SU-DHL-6 (cell line): ENCODE measurements around the gene TPBGL.

ENCODE experiments used
- H2AFZ ChIP-seq: fragments of 200-600 bp; sonication (generic); 2 replicates; pipeline ENCODE4 v1.6.1; 2014; ENCODE audit warnings: low read depth, mild to moderate bottlenecking, moderate library complexity, mixed read lengths, antibody characterized with exemption, low read length; ENCODE audit not compliant: severe bottlenecking
- H3F3A ChIP-seq: fragments of 200-600 bp; shearing (Covaris generic); 2 replicates; pipeline ENCODE4 v1.6.0; 2016; ENCODE audit warnings: antibody characterized with exemption, mild to moderate bottlenecking; ENCODE audit not compliant: insufficient read depth
- H3K27ac ChIP-seq: fragments of 200-600 bp; sonication (generic); 2 replicates; pipeline ENCODE4 v1.5.1; 2016; ENCODE audit warnings: low read depth, mild to moderate bottlenecking, low read length, moderate library complexity, mixed read lengths
- H3K27me3 ChIP-seq: fragments of 200-600 bp; sonication (generic), shearing (Covaris generic); 2 replicates; pipeline ENCODE4 v1.6.0; 2014; ENCODE audit warnings: mild to moderate bottlenecking, low read length
- H3K36me3 ChIP-seq: fragments of 200-600 bp; sonication (generic); 2 replicates; pipeline ENCODE4 v1.6.1; 2014; ENCODE audit warnings: mild to moderate bottlenecking, low read length, mixed read lengths
- H3K4me2 ChIP-seq: fragments of 300-600, 200-600 bp; shearing (Covaris generic), sonication (generic); 2 replicates; pipeline ENCODE4 v1.6.0; 2014; ENCODE audit warnings: low read length, low read depth, mild to moderate bottlenecking; ENCODE audit not compliant: poor library complexity, severe bottlenecking
- H3K4me3 ChIP-seq: fragments of 200-600 bp; sonication (generic); 2 replicates; pipeline ENCODE4 v1.5.1; 2014; ENCODE audit warnings: antibody characterized with exemption, low read length, mild to moderate bottlenecking, mixed read lengths; ENCODE audit not compliant: insufficient read depth, poor library complexity, severe bottlenecking
- H3K79me2 ChIP-seq: fragments of 200-600 bp; sonication (generic); 2 replicates; pipeline ENCODE4 v1.6.1; 2014; ENCODE audit warnings: mild to moderate bottlenecking, low read length, moderate library complexity; ENCODE audit not compliant: insufficient read depth
- H3K9ac ChIP-seq: fragments of 200-600 bp; sonication (generic); 2 replicates; pipeline ENCODE4 v1.7.0; 2014; ENCODE audit warnings: mild to moderate bottlenecking, low read length
- H3K9me2 ChIP-seq: fragments of 200-600 bp; sonication (generic); replicated peaks from 2 replicates; pipeline ENCODE4 v1.6.1; 2014; ENCODE audit warnings: low read length; ENCODE audit not compliant: insufficient read depth
- H3K9me3 ChIP-seq: fragments of 200-600 bp; sonication (generic); 2 replicates; pipeline ENCODE4 v1.6.1; 2014; ENCODE audit warnings: low read length, mixed read lengths; ENCODE audit not compliant: insufficient read depth
- H4K20me1 ChIP-seq: fragments of 200-600 bp; sonication (generic); 2 replicates; pipeline ENCODE4 v1.6.1; 2014; ENCODE audit warnings: low read depth, mild to moderate bottlenecking, antibody characterized with exemption, low read length, moderate library complexity, mixed read lengths
- CTCF ChIP-seq: fragments of 200-600 bp; sonication (generic); IDR thresholded peaks from one replicate; pipeline ENCODE4 v1.5.1; 2017; ENCODE audit warnings: antibody characterized with exemption, mild to moderate bottlenecking, low read length, moderate library complexity; ENCODE audit not compliant: insufficient read depth, poor library complexity, severe bottlenecking
- EZH2phosphoT487 ChIP-seq: fragments of 200-600 bp; sonication (generic), shearing (Covaris generic); conservative IDR thresholded peaks from 2 replicates; pipeline ENCODE4 v1.6.1; 2018; ENCODE audit warnings: mild to moderate bottlenecking, antibody characterized with exemption, low read length, moderate library complexity, mixed read lengths

TPBGL gene

GRCh38 chr11:75244052-75244814 is 3.7 kb downstream of the TPBGL start:
- no peaks in the 10 kb centered on the region for H3F3A ChIP-seq
- H3K9me3 ChIP-seq: no peaks in the 10 kb centered on the region
- no peaks in the 10 kb centered on the region for H3K9me2 ChIP-seq
- H3K27me3 ChIP-seq: no peaks in the 10 kb centered on the region
- no peak overlapping the region for H3K9ac ChIP-seq
- no peak overlapping the region for H3K4me2 ChIP-seq
- H3K27ac ChIP-seq: no peak overlapping the region
- H4K20me1 ChIP-seq: no peaks in the 10 kb centered on the region
- H3K79me2 ChIP-seq: no peaks in the 10 kb centered on the region
- no peaks in the 10 kb centered on the region for H3K36me3 ChIP-seq
- TF ChIP-seq EZH2phosphoT487: no peak
- H2AFZ ChIP-seq: no peak overlapping the region
- no peak overlapping the region for H3K4me3 ChIP-seq

GRCh38 chr11:75245356-75246005 is 4.9 kb downstream of the TPBGL start:
- no peaks in the 10 kb centered on the region for H4K20me1 ChIP-seq
- no peaks in the 10 kb centered on the region for H3K79me2 ChIP-seq
- no peaks in the 10 kb centered on the region for H3K9me3 ChIP-seq
- no peaks in the 10 kb centered on the region for H3F3A ChIP-seq
- H3K9me2 ChIP-seq: no peaks in the 10 kb centered on the region
- no peaks in the 10 kb centered on the region for H3K27me3 ChIP-seq
- no peak overlapping the region for H3K9ac ChIP-seq
- H3K36me3 ChIP-seq: no peaks in the 10 kb centered on the region
- TF ChIP-seq CTCF (no peak), EZH2phosphoT487 (no peak)
- no peak overlapping the region for H3K27ac ChIP-seq
- H3K4me2 ChIP-seq: no peak overlapping the region
- H3K4me3 ChIP-seq: no peak overlapping the region
- no peak overlapping the region for H2AFZ ChIP-seq

GRCh38 chr11:75246006-75246670 is 5.6 kb downstream of the TPBGL start:
- Histone ChIP-seq H3K9me2 (no peaks in the 10 kb centered on the region), H3K9me3 (no peaks in the 10 kb centered on the region), H3K36me3 (no peaks in the 10 kb centered on the region), H3K27me3 (no peaks in the 10 kb centered on the region), H2AFZ (no peak overlapping the region), H3K9ac (no peak overlapping the region), H3K27ac (no peak overlapping the region), H4K20me1 (no peaks in the 10 kb centered on the region), H3K4me2 (no peak overlapping the region), H3F3A (no peaks in the 10 kb centered on the region), H3K79me2 (no peaks in the 10 kb centered on the region), H3K4me3 (no peak overlapping the region)
- no peak for TF ChIP-seq CTCF
- TF ChIP-seq EZH2phosphoT487: no peak
